GM12878 (cell line): ENCODE measurements around the gene PGAP3. TPM values are rescaled to one million over a fixed set of nuclear protein-coding genes. Genes with fewer than 3 reads are reported as not detected.

ENCODE experiments used
- ATAC-seq: fragments of 200-7000 bp; cut with Tn5 transposase; 3 replicates; pipeline ENCODE4 v1.9.1; 2020; ENCODE audit warnings: mild to moderate bottlenecking, moderate library complexity
- BruUV-seq: library from RNA; stranded (reverse); fragments of 400-500 nt; replicated peaks from 2 replicates; lab custom pipeline; 2021; lab: Mats Ljungman, UMichigan
- CTCF ChIA-PET: fragments of 300-600 bp; sonication (Branson Sonifier 250); formaldehyde crosslinking; extraction: SDS; loops from one replicate; lab custom pipeline; 2021; ENCODE audit warnings: inconsistent platforms; lab: Yijun Ruan, JAX
- POLR2A ChIA-PET: fragments of 350-600 bp; formaldehyde crosslinking; extraction: SDS; loops from one replicate; lab custom pipeline; 2021; ENCODE audit warnings: inconsistent platforms; lab: Charles Lee
- RAD21 ChIA-PET: fragments of 300-600 bp; sonication (Branson Sonifier 250); formaldehyde crosslinking; loops from one replicate; lab custom pipeline; 2023; ENCODE audit warnings: antibody characterized with exemption; ENCODE audit not compliant: unreplicated experiment; lab: Charles Lee
- SMC1A ChIA-PET: fragments of 300-600 bp; sonication (Branson Sonifier 250); formaldehyde crosslinking; loops from one replicate; lab custom pipeline; 2023; ENCODE audit not compliant: unreplicated experiment, uncharacterized antibody; lab: Charles Lee
- DNase-seq: peaks from one replicate; pipeline ENCODE4 v3.0.0-alpha.2; 2011; ENCODE audit warnings: low read depth, low spot score
- FAIRE-seq: peaks from 3 replicates; lab custom pipeline; 2011; peaks lifted over from hg19 to GRCh38; lab: Jason Lieb, UNC
- H2AFZ ChIP-seq: 2 replicates; pipeline ENCODE4 v1.6.0; 2011; ENCODE audit warnings: low read depth, low read length, control low read depth; ENCODE audit not compliant: control insufficient read depth
- H3K27ac ChIP-seq: 2 replicates; pipeline ENCODE4 v1.5.1; 2011; ENCODE audit warnings: control low read depth; ENCODE audit not compliant: control insufficient read depth, insufficient read depth
- H3K27me3 ChIP-seq, 2 experiments: replicated peaks in 1 of 2; 2 replicates each; pipeline versions ENCODE4 v1.6.0 to v1.6.1; 2011; ENCODE audit warnings: low read length in 1 of 2; ENCODE audit not compliant: control insufficient read depth in 2 of 2, insufficient read depth in 2 of 2
- H3K36me3 ChIP-seq, 2 experiments: 2 replicates each; pipeline ENCODE4 v1.5.1; 2011; ENCODE audit warnings: low read length in 1 of 2; ENCODE audit not compliant: control insufficient read depth in 2 of 2, insufficient read depth in 2 of 2
- H3K4me1 ChIP-seq: 2 replicates; pipeline ENCODE4 v1.6.1; 2011; ENCODE audit warnings: mild to moderate bottlenecking, low read length, moderate library complexity, mixed read lengths; ENCODE audit not compliant: control insufficient read depth, insufficient read depth
- H3K4me2 ChIP-seq: 2 replicates; pipeline ENCODE4 v1.6.0; 2011; ENCODE audit warnings: control low read depth; ENCODE audit not compliant: control insufficient read depth, insufficient read depth
- H3K4me3 ChIP-seq: fragments of 200-600 bp; sonication (generic); 2 replicates; pipeline ENCODE4 v1.5.1; 2016
- H3K79me2 ChIP-seq: 2 replicates; pipeline ENCODE4 v1.6.0; 2011; ENCODE audit warnings: low read length; ENCODE audit not compliant: control insufficient read depth, insufficient read depth
- H3K9ac ChIP-seq: 2 replicates; pipeline ENCODE4 v1.8.0; 2011; ENCODE audit warnings: low read length, control low read depth, mixed read lengths; ENCODE audit not compliant: control insufficient read depth, insufficient read depth
- H3K9me3 ChIP-seq: replicated peaks from 3 replicates; pipeline ENCODE4 v1.5.1; 2011; ENCODE audit warnings: mild to moderate bottlenecking, low read length; ENCODE audit not compliant: control insufficient read depth, insufficient read depth
- H4K20me1 ChIP-seq: 2 replicates; pipeline ENCODE4 v1.6.0; 2011; ENCODE audit not compliant: control insufficient read depth, insufficient read depth
- CHD2 ChIP-seq: IDR thresholded peaks from 2 replicates; pipeline ENCODE4 v1.6.1; 2011; ENCODE audit warnings: low read depth, low read length, improper control_type of control experiment, borderline replicate concordance
- CTCF ChIP-seq, 3 experiments: IDR thresholded peaks in 2 of 3; conservative IDR thresholded peaks in 1 of 3; 2 replicates each; pipeline ENCODE4 v1.5.1; 2011; ENCODE audit warnings: low read depth in 3 of 3, low read length in 3 of 3, mild to moderate bottlenecking in 3 of 3, control low read depth in 2 of 3, moderate library complexity in 2 of 3, inconsistent platforms in 1 of 3, mixed read lengths in 1 of 3; ENCODE audit not compliant: control insufficient read depth in 2 of 3, insufficient read depth in 1 of 3; ENCODE audit errors: extremely low read depth in 1 of 3
- FOXM1 ChIP-seq: IDR thresholded peaks from 2 replicates; pipeline ENCODE4 v1.6.1; 2012; ENCODE audit warnings: low read depth, mild to moderate bottlenecking, inconsistent platforms, low read length, moderate library complexity
- JUND ChIP-seq: IDR thresholded peaks from 2 replicates; pipeline ENCODE4 v1.6.1; 2012; ENCODE audit warnings: low read depth, mild to moderate bottlenecking, low read length, improper control_type of control experiment, moderate library complexity
- MTA3 ChIP-seq: IDR thresholded peaks from 2 replicates; pipeline ENCODE4 v1.6.1; 2012; ENCODE audit warnings: low read length, inconsistent platforms, borderline replicate concordance
- WGBS: methylation state at CpG from one replicate; pipeline ENCODE4 v1.1.6; 2016; ENCODE audit warnings: low lambda C conversion rate; ENCODE audit not compliant: insufficient replicate concordance, insufficient coverage; ENCODE audit errors: missing lambda C conversion rate; 5-methylcytosine and 5-hydroxymethylcytosine counted together
- in situ Hi-C: fragments of 300-500 bp; cut with MboI; formaldehyde crosslinking; loops from 9 replicates; pipeline ENCODE4 v1.14.3; 2018; ENCODE audit warnings: mixed read lengths
- intact Hi-C: fragments of 100-400 bp; cut with micrococcal nuclease; formaldehyde crosslinking; loops from one replicate; pipeline ENCODE4 v1.14.2; 2022; ENCODE audit not compliant: unreplicated experiment
- polyA plus RNA-seq, 11 experiments: library from polyadenylated mRNA; depleted of rRNA in 4 of 11; unstranded in 6 of 11; stranded (reverse) in 5 of 11; fragments of >200 nt; fragmentation: Nextera tagmentation in 4 of 11; fragmentation: Illumina TruSeq in 1 of 11; extraction: Ambion mirVana in 4 of 11; extraction: Trizol in 1 of 11; gene quantifications; 1 replicate in 1 of 11; 2 replicates in 10 of 11; pipeline versions ENCODE4 v1.2.1 to v1.2.3, GENCODE V29; 2011 to 2016; ENCODE audit warnings: inconsistent platforms in 2 of 11, missing spikeins in 2 of 11, low read depth in 1 of 11
- total RNA-seq, 4 experiments: library from RNA; depleted of rRNA in 3 of 4; stranded (reverse); fragments of >200 nt in 3 of 4; fragmentation: Illumina TruSeq in 1 of 4; extraction: Trizol in 1 of 4; gene quantifications; 2 replicates each; pipeline versions ENCODE4 v1.2.1 to v1.2.3, GENCODE V29; 2013 to 2021

Gene PGAP3
- total and polyA plus RNA-seq, 10 of the 15 experiments (the other 5 are each of a cell fraction or from before 2014, with no cell fraction given) = 0.21 to 10.0 (median 5.3) TPM

GRCh38 chr17:39736319-39737165 lies 48.7 kb upstream of the PGAP3 start:
- no TSS peak for BruUV-seq
- ATAC-seq = no peak
- H3K4me2 ChIP-seq = no peak overlapping the region

More at GRCh38 chr17:39736319-39737165, 48.7 kb upstream of the PGAP3 start:
- ChIA-PET SMC1A (interaction anchor here (0.9 kb wide), 1 partner anchor 53 kb away, joined by 3 read pairs; no protein-coding TSS in a partner anchor), POLR2A (no interaction called here), CTCF (interaction anchor here (1.0 kb wide), 2 partner anchors 11 to 115 kb away, joined by 3 to 4 read pairs; no protein-coding TSS in a partner anchor), RAD21 (no interaction called here)
- H3K9ac ChIP-seq = no peak overlapping the region
- DNase-seq = no peak
- H3K4me3 ChIP-seq = no peak overlapping the region
- H3K27me3 ChIP-seq = peaks cover 0 to 2% of the 10 kb centered on the region in 2 experiments; a peak in 1 of 4 replicates
- H3K27ac ChIP-seq = no peak overlapping the region
- FAIRE-seq = no peak
- intact Hi-C loops = no loop called here
- in situ Hi-C loops = no loop called here
- H3K9me3 ChIP-seq = no peaks in the 10 kb centered on the region
- H2AFZ ChIP-seq = no peak overlapping the region
- no peaks in the 10 kb centered on the region for H3K36me3 ChIP-seq
- peaks cover 10% of the 10 kb centered on the region for H3K4me1 ChIP-seq
- no peaks in the 10 kb centered on the region for H4K20me1 ChIP-seq
- H3K79me2 ChIP-seq = no peaks in the 10 kb centered on the region
- WGBS = 40% methylated on average over 10 of the region's 10 CpGs
- no peak for TF ChIP-seq JUND
- TF ChIP-seq MTA3 = no peak
- no peak for TF ChIP-seq FOXM1
- TF ChIP-seq CHD2 = no peak
- TF ChIP-seq CTCF (IDR thresholded peaks at IDR 0.05 in 2 of 3, conservative IDR thresholded peaks at IDR 0.05 in 1 of 3; ENCODE audit: control insufficient read depth in 2 of 3, extremely low read depth in 1 of 3, insufficient read depth in 1 of 3, low read depth in 3 of 3, low read length in 3 of 3) = no peak
